ENCODE results near the gene SCAF1.

SCAF1 gene

DNA sequence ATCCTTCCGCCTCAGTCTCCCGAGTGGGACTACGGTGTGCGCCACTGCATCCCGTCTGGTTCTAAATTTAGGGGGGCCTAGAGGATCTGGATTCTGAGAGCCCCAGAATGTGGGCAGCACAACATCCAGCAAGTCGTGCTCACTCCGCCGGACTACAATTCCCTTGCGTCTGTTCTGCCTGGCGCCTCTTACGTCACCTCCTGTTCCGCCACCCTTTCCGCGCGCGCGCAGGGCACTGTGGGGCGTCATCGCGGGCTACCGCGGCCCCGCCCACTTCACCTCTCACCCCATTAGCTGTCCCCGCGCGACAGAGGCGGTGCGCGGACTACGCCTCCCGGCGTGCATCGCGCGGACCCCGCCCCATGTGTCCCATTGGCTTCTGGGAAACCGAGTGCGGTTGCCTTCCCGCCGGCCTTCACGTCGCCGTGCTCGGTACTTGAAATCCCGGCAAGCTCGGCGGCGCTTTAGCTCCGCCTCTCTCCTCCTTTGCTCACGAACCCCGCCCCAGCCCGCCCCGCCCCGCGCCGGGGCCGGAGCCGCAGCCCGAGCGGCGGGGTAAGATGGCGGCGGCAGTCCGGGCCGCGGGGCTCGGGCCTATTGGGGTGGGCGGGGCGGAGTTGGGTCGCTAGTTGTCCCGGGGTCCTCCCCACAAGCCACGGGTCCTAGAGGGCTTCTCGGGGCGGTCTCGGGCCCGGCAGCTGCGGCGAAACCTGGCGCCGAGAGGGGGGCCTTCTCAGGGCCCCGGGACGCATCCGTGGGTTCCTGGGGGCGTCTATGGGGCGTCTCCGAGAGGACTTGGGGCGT lies at the start of gene SCAF1:
Gene SCAF1 (plus strand): TSS at position 522 of the 804 bp plus-strand sequence. CDS start 2,818 bp downstream, outside the sequence.
- peak; percentile 100 for DNase-seq

- DNase-seq: peak; percentile 21
Measured at GRCh38 chr19:49592486-49593232, 49.4 kb upstream of the SCAF1 start.

DNA sequence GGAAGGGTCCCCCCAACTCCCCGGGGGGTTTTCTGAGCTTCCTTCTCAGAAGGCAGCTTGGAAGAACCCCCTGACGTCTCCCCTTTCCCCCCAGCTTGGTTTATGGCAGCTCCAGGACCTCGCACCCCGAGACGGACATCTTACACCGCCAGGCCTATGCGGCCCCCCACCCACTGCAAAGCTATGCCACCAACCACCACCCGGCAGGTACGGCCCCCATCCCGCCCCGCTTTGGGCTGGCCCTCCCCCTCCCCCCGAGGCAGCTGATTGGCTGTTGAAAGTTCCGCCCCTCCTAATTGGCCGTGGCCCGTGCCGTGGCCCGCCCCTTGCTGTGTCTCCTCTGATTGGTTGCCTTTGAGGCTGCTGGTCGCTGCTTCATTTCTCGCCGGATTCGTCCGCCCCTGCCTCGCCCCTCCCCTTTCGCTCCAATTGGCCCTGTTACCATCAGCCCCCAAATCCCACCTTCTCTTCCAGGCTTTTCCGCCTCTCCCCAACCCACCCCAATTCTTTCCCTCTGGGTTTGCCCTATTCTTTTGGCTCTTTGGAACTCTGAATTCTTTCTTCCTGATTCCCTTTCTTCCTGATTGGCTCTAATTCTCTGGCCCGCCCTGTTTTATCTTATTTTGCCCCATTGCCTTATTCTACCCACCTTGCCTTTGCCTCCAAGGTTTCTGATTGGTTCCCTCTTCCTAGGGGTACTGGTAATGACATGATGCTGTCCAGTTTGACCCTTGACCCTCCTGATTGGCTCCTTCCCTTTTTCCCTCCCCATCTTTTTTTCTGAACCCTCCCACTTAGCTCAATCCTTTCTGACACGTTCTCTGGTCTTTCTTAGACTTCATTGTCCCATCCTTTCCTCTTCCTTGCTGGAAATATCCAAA lies 48.5 kb upstream of the SCAF1 start:
- peak; percentile 97 for DNase-seq

- no peak for DNase-seq
Measured at GRCh38 chr19:49594157-49594992, 47.6 kb upstream of the SCAF1 start.

DNA sequence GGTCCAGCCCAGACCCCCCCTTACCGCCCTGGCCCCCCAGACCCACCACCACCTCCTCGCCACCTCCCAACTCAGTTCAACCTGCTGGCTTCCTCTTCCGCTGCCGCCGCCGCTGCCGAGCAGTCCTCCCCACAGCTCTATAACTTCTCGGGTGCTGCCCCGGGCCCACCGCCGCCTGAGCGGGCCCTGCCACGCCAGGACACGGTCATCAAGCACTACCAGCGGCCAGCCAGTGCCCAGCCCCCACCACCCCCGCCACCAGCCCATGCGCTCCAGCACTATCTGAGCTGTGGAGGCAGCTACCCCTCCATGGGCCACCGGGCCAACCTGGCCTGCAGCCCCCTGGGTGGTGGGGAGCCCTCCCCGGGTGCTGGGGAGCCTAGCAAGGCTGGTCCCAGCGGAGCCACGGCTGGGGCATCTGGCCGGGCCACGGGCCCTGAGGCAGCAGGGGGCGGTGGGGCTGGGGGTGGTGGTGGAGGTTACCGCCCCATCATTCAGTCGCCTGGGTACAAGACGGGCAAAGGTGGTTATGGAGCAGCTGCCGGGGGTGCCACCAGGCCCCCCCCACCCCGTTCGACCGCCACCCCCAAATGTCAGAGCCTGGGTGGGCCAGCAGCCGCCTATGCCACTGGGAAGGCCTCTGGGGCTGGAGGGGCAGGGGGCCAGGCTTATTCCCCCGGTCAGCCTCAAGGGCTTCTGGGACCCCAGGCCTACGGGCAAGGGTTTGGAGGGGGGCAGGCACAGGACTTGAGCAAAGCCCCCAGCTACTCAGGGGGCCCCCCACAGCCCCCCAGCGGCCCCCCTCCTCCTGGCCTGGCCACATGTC lies 46.8 kb upstream of the SCAF1 start:
- no peak for DNase-seq

GRCh38 chr19:49595819-49596404 lies 46.1 kb upstream of the SCAF1 start:
- DNase-seq: no peak

- DNase-seq: no peak
Measured at GRCh38 chr19:49596407-49596806, 45.6 kb upstream of the SCAF1 start.

- DNase-seq: no peak
Measured at GRCh38 chr19:49596954-49597702, 44.9 kb upstream of the SCAF1 start.

DNA sequence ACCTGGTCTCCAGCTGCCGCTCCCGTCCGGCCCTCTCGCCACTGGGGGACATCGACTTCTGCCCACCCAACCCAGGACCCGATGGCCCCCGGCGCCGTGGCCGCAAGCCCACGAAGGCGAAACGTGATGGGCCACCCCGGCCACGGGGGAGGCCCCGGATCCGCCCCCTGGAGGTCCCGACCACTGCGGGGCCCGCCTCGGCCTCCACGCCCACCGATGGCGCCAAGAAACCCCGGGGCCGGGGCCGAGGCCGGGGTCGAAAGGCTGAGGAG lies 44.4 kb upstream of the SCAF1 start:
- DNase-seq: no peak

- DNase-seq: no peak
Measured at GRCh38 chr19:49599378-49600295, 42.4 kb upstream of the SCAF1 start.

GRCh38 chr19:49601482-49602038 lies 40.4 kb upstream of the SCAF1 start:
- no peak for DNase-seq

DNA sequence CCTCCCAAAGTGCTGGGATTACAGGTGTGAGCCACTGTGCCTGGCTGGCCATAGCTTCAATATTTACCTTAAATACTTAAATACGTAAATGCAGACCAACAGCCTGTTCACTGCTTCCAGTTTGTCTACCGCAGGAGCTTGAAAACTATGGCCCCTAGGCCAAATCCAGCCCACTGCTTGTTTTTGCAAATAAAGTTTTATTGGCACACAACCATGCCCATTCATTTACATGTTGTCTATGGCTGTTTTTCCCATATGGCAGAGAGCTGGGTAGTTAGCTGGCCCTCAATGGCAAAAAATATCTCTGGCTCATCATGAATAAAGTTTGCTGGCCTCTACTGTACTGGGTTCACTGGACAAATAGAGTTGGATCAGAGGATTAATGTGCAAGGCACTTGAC lies 39.2 kb upstream of the SCAF1 start:
- DNase-seq: no peak

DNA sequence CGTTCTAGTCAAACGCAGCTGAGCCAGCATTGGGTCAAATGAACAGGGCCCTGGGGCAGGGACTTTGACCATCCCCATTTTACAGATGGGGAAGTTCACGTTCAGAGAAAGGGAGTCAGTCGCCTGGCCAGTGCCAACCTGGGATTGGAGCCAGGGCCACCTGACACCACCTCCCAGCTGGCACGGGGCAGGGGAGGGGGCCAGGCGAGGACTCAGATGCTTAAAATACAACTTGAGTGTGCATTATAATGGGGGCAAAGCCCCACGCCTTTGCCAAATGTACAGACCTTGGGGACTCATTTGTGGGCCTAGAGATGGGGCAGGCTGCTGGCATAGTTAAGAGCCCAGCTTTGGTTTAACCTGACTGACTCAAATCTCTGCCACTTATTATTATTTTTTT lies 36.4 kb upstream of the SCAF1 start:
- no peak for DNase-seq

- no peak for DNase-seq
Measured at GRCh38 chr19:49609499-49610092, 32.4 kb upstream of the SCAF1 start.

DNA sequence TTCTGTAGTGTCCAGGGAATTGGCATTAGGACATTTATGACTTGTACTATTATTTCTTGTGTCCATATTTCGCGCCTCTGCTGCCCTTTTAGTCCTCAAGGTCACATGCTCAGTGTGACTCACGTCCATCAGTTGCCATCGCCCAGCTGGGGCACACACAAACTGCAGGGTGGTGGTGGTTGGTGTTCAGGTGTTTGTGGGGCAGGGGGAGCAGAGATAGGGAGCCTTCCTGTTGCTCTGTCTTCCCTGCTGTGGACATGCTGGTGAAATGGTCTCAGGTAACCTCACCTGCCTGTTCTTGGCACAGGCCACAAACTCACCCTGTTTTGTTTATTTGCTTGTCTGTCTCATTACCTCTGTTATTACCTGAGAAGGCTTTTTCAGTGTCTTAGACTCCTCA lies 28.6 kb upstream of the SCAF1 start:
- no peak for DNase-seq

DNA sequence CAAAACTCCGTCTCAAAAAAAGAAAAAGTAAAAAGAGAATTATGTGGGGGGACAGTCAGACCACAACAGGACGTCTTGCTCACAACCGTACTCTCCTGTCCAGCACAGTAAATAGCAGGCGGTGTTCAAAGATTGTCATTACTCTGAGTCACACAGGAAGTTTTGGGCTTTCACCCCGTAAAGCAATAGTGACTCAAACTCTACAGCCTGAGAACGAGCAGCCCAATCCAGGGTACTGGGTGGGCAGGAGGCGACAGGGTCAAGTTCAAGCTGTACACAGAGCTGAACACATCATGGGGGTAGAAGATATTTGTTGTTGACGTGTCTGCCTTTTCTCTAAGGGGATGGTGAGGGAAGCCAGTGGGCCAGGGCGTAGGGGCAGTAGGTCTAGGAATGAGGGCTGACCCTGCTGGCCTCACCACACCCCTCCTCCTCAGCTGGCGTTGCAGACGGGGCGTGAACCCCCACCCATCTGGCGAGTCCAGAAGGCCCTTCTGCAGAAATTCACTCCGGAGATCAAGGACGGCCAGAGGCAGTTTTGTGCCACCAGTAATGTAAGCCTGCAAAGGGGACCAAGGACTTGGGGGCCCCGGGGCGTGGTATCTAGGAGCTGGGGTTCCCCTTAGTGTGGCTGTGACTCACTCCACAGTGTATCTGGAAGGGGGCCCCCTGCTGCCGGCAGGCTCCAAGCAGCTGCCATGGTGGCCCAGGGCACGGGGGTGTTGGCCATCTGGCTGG lies 27.7 kb upstream of the SCAF1 start:
- peak; percentile 68 for DNase-seq

DNA sequence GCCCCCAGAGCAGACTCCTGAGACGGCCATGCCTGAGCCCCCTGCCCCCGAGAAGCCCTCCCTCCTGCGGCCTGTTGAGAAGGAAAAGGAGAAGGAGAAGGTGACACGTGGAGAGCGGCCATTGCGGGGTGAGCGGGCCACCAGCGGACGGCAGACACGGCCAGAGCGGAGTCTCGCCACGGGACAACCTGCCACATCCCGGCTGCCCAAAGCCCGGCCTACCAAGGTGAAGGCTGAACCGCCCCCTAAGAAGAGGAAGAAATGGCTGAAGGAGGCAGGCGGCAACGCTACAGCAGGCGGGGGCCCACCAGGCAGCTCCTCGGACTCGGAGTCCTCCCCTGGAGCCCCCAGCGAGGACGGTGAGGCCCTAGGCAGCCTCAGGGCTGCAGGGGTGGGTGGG lies 26.1 kb upstream of the SCAF1 start:
- DNase-seq: no peak

DNA sequence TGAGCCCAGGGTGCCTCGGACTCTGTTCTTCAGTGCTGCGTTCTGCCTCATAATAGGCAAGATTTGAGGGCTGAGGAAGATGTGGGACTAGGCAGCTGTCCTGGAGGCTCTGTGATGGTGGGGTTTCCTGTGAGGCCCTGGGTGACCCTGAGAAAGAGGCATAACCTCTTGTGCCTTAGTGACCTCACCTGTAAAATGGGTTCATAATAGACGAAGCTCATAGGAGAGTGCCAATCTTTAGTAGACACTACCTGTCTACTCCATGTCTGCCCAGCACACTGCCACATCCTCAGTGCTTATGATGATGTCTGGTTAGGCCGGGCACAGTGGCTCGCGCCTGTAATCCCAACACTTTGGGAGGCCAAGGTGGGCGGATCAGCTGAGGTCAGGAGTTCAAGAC lies 25.5 kb upstream of the SCAF1 start:
- no peak for DNase-seq

Measured in activated CD4-positive, alpha-beta T cell treated with anti-CD3 and anti-CD28 coated beads, Interleukin-10, Interleukin-2, amounts not matched to agents 100 ng/mL and 50 ng/mL, durations not matched to agents 16 hours and 8 hours (primary cell).